Transverse colon (tissue), 4 donors: ENCODE data around the gene ANGEL2. TPM values are rescaled to one million over a fixed set of nuclear protein-coding genes. Genes with fewer than 3 reads are reported as not detected.
"Not testable (repeated sequence)": the region's sequence is repeated elsewhere in the genome, so short reads cannot be mapped to it uniquely, and the experiment has no call there.

ENCODE experiments used
- DNase-seq: peaks from one replicate; pipeline ENCODE4 v3.0.0-alpha.2; 2019
- H3K27ac ChIP-seq, 4 donors: fragments of 200-600 bp; sonication (generic); 2 replicates each; pipeline ENCODE4 v1.5.1; 2016 to 2018; ENCODE audit warnings: inconsistent platforms in 4 of 4
- H3K27me3 ChIP-seq: fragments of 200-600 bp; sonication (generic); 2 replicates; pipeline ENCODE4 v1.5.1; 2017; ENCODE audit warnings: inconsistent platforms
- H3K36me3 ChIP-seq, 4 donors: fragments of 200-600 bp; sonication (generic); 2 replicates each; pipeline ENCODE4 v1.5.1; 2017 to 2019; ENCODE audit warnings: inconsistent platforms in 4 of 4
- H3K4me1 ChIP-seq, 4 donors: fragments of 200-600 bp; sonication (generic); 2 replicates each; pipeline ENCODE4 v1.5.1; 2017 to 2020; ENCODE audit warnings: inconsistent platforms in 4 of 4
- H3K4me3 ChIP-seq, 4 donors: fragments of 200-600 bp; sonication (generic); 1 replicate in 1 of 4; 2 replicates in 3 of 4; pipeline versions ENCODE4 v1.5.1 to v1.6.1; 2017 to 2019; ENCODE audit warnings: inconsistent platforms in 4 of 4
- H3K9me3 ChIP-seq, 2 donors: fragments of 200-600 bp; sonication (generic); 2 replicates each; pipeline ENCODE4 v1.5.1; 2017 to 2019; ENCODE audit warnings: inconsistent platforms in 2 of 2
- EP300 ChIP-seq: sonication (generic); formaldehyde crosslinking; IDR thresholded peaks from one replicate; pipeline ENCODE4 v1.6.1; 2017; ENCODE audit warnings: antibody characterized with exemption, low read depth
- POLR2A ChIP-seq: fragments of 450-650 bp; IDR thresholded peaks from one replicate; pipeline ENCODE4 v1.6.1; 2016; ENCODE audit warnings: antibody characterized with exemption, mild to moderate bottlenecking, moderate library complexity
- POLR2AphosphoS5 ChIP-seq, 3 donors: sonication (generic); formaldehyde crosslinking; IDR thresholded peaks; one replicate each; pipeline ENCODE4 v1.6.1; 2016; ENCODE audit warnings: antibody characterized with exemption in 3 of 3
- WGBS, 2 donors: methylation state at CpG; one replicate each; pipeline ENCODE4 v1.1.5; 2018; ENCODE audit warnings: low coverage in 1 of 2; 5-methylcytosine and 5-hydroxymethylcytosine counted together
- in situ Hi-C, 4 donors: fragments of 200-750 bp; cut with MboI; loops; one replicate each; pipeline versions ENCODE4 v1.15.0 to v1.15.1; 2017; ENCODE audit warnings: low sequenced_read_pairs in 3 of 4, low pct_ligation_motif_present in 1 of 4, low pct_unique_long_range_greater_than_20kb in 1 of 4
- intact Hi-C: fragments of 100-400 bp; cut with DNase I; formaldehyde crosslinking; loops from one replicate; pipeline ENCODE4 v1.15.1; 2023; ENCODE audit warnings: low total_unique reads
- total RNA-seq, 4 donors: library from RNA; depleted of rRNA; stranded (reverse); fragments of >200 nt; gene quantifications; one replicate each; pipeline ENCODE4 v1.1.0, GENCODE V29; 2016
- TF ChIP-seq, protein P1 (sequence below), 5 experiments: fragments of 200-600 bp in 3 of 5; fragments of 450-650 bp in 2 of 5; sonication (generic) in 3 of 5; IDR thresholded peaks; 1 replicate in 2 of 5; 2 replicates in 3 of 5; pipeline ENCODE4 v1.5.1; 2016 to 2017; ENCODE audit warnings: antibody characterized with exemption in 5 of 5, inconsistent platforms in 3 of 5, mild to moderate bottlenecking in 2 of 5, moderate library complexity in 1 of 5

The ANGEL2 gene
- total RNA-seq, 4 donors from 2014 or later: 33.2 to 105 (median 64.3) TPM

DNA sequence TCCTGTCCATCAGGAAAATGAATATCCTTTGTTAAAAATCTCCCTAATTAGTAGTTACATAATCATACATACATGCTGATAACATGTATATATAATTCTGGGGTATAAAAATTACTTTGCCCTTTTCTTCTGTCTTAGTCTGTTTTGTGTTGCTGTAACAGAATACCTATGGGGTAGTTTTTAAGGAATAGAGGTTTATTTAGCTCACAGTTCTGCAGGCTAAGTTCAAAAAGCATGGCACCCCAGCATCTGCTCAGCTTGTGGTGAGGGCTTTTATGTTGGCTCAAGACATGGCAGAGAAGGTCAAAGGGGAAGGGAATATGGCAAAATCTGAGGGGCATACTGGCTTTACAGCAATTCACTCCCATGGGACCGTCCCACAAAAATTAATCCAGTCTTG lies 19.0 kb upstream of the ANGEL2 start:
- intact Hi-C loops (no loop called here), in situ Hi-C loops (no loop called here)
- DNase-seq: no peak
- Histone ChIP-seq H3K9me3 (no peaks in the 10 kb centered on the region), H3K36me3 (no peaks in the 10 kb centered on the region), H3K27ac (no peak overlapping the region), H3K4me1 (no peaks in the 10 kb centered on the region), H3K27me3 (peaks cover 58% of the 10 kb centered on the region), H3K4me3 (no peak overlapping the region)
- no peak for TF ChIP-seq POLR2A
- no peak for TF ChIP-seq EP300
- WGBS, 2 donors: 100% methylated on average over 1 of the region's 1 CpG

DNA sequence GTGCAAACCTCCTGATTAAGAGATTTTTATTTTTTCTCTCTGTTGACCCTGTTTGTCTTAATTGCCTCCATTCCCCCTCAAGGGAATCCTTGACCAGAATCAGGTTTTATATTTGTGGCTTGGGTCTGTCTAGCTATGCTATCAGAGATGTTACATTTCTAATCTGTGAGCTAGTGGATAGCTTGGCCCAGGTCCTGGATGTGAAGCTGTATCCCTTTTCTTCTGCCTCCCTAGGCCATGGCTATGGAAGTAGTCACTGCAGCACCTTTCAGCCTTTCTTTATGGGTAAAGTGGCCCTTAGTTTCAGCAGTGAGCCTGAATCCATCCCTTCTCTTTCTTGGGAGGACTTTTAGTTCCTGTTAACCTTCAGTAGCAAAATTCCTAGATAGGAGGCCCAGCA lies 17.0 kb upstream of the ANGEL2 start:
- in situ Hi-C loops: no loop called here
- intact Hi-C loops: no loop called here

DNA sequence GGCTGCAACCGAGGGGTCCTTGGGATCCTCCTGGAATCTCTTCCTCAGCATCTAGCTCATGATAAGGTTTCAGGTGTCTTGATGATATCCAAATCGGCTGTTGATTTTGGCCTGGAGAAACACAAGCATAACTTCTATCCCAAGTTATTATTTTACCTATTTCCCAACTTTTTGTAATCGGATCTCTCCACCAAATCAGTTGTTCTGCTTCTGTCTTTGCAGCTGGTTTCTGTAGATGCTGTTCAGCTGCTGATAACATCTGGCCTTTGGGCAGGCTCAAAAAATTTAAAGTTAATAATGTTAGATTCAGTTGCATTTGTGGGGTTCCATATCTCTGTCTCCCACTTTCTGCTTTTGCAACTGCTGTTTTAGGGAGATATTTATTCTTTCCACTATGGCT lies 11.4 kb upstream of the ANGEL2 start:
- H3K4me1 ChIP-seq, in situ Hi-C loops, H3K27ac ChIP-seq, intact Hi-C loops, H3K36me3 ChIP-seq, H3K9me3 ChIP-seq, H3K4me3 ChIP-seq, DNase-seq: not testable (repeated sequence)
- H3K27me3 ChIP-seq: peaks cover 35% of the 10 kb centered on the region
- WGBS, 2 donors: 75 to 90% methylated on average over 2 to 3 of the region's 3 CpGs

More for the DNA sequence above, 17.0 kb upstream of the ANGEL2 start:
- Histone ChIP-seq H3K36me3 (no peaks in the 10 kb centered on the region), H3K4me3 (no peak overlapping the region), H3K27ac (no peak overlapping the region), H3K4me1 (no peaks in the 10 kb centered on the region), H3K27me3 (peaks cover 63% of the 10 kb centered on the region), H3K9me3 (no peaks in the 10 kb centered on the region)
- no peak for DNase-seq
- TF ChIP-seq POLR2A (no peak), EP300 (no peak), POLR2AphosphoS5 (IDR thresholded peaks at IDR 0.05) (no peak)
- TF ChIP-seq, protein P1, sequence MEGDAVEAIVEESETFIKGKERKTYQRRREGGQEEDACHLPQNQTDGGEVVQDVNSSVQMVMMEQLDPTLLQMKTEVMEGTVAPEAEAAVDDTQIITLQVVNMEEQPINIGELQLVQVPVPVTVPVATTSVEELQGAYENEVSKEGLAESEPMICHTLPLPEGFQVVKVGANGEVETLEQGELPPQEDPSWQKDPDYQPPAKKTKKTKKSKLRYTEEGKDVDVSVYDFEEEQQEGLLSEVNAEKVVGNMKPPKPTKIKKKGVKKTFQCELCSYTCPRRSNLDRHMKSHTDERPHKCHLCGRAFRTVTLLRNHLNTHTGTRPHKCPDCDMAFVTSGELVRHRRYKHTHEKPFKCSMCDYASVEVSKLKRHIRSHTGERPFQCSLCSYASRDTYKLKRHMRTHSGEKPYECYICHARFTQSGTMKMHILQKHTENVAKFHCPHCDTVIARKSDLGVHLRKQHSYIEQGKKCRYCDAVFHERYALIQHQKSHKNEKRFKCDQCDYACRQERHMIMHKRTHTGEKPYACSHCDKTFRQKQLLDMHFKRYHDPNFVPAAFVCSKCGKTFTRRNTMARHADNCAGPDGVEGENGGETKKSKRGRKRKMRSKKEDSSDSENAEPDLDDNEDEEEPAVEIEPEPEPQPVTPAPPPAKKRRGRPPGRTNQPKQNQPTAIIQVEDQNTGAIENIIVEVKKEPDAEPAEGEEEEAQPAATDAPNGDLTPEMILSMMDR (IDR thresholded peaks at IDR 0.05): no peak

DNA sequence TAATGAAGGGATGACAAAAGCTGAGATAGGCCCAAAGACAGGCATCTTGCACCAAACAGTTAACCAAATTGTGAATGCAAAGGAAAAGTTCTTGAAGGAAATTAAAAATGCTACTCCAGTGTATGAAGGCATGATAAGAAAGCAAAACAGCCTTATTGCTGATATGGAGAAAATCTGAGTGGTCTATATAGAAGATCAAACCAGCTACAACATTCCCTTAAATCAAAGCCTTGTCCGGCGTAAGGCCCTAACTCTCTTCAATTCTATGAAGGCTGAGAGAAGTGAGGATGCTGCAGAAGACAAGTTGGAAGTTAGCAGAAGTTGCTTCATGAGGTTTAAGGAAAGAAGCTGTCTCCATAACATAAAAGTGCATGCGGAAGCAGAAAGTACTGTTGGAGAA lies 4.3 kb upstream of the ANGEL2 start:
- Histone ChIP-seq H3K27ac (no peak overlapping the region), H3K36me3 (no peaks in the 10 kb centered on the region), H3K9me3 (no peaks in the 10 kb centered on the region), H3K4me3 (no peak overlapping the region), H3K27me3 (no peaks in the 10 kb centered on the region), H3K4me1 (peaks cover 0 to 4% (median under 1%) of the 10 kb centered on the region in 4 donors)
- TF ChIP-seq, protein P1 (IDR thresholded peaks at IDR 0.05): no peak
- no peak for TF ChIP-seq POLR2A
- TF ChIP-seq EP300: no peak
- TF ChIP-seq POLR2AphosphoS5 (IDR thresholded peaks at IDR 0.05): no peak
- in situ Hi-C loops (no loop called here), intact Hi-C loops (no loop called here)
- no peak for DNase-seq
- 95 to 96% methylated on average over 3 of the region's 3 CpGs for WGBS, 2 donors

DNA sequence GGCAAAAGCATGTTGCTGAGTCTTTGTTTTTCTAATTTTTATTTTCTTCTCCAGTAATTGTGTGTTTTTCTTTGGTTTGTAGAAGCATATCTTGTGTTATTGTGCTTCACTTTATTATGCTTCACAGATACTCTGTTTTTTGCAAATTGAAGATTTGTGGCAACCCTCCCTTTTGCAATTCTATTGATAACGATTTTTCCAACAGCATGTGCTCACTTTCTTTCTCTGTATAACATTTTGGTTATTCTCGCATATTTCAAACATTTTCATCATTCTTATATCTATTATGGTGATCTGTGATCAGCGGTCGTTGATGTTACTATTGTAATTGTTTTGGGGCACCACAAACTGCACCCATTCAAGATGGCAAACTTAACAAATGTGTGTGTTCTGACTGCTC lies 3.8 kb upstream of the ANGEL2 start:
- DNase-seq: no peak
- 91% methylated on average over 4 of the region's 4 CpGs for WGBS, 2 donors
- H3K4me3 ChIP-seq: no peak overlapping the region
- intact Hi-C loops: no loop called here
- no peak overlapping the region for H3K27ac ChIP-seq
- H3K4me1 ChIP-seq: peaks cover 0 to 6% (median 4%) of the 10 kb centered on the region in 4 donors
- in situ Hi-C loops: no loop called here
- H3K36me3 ChIP-seq: no peaks in the 10 kb centered on the region
- no peaks in the 10 kb centered on the region for H3K9me3 ChIP-seq
- no peak for TF ChIP-seq POLR2AphosphoS5 (IDR thresholded peaks at IDR 0.05)
- no peaks in the 10 kb centered on the region for H3K27me3 ChIP-seq
